Endothelial cell (in vitro differentiated cells): ENCODE measurements around the gene CSPG5. TPM values are rescaled to one million over a fixed set of nuclear protein-coding genes. Genes with fewer than 3 reads are reported as not detected.

ENCODE experiments used
- DNase-seq: peaks from one replicate; pipeline ENCODE4 v3.0.0; 2021; ENCODE audit warnings: low spot score
- H3K27ac Mint-ChIP-seq: one replicate; pipeline ENCODE4 v1.8.0; 2021; ENCODE audit warnings: mixed read lengths, inconsistent platforms; ENCODE audit not compliant: unreplicated experiment
- H3K27me3 Mint-ChIP-seq: one replicate; pipeline ENCODE4 v1.8.0; 2021; ENCODE audit warnings: mild to moderate bottlenecking, moderate library complexity, mixed read lengths, inconsistent platforms; ENCODE audit not compliant: unreplicated experiment
- H3K36me3 Mint-ChIP-seq: one replicate; pipeline ENCODE4 v1.8.0; 2021; ENCODE audit warnings: mild to moderate bottlenecking, low read depth, mixed read lengths, inconsistent platforms; ENCODE audit not compliant: unreplicated experiment
- H3K4me1 Mint-ChIP-seq: one replicate; pipeline ENCODE4 v1.8.0; 2021; ENCODE audit warnings: mild to moderate bottlenecking, mixed read lengths, inconsistent platforms; ENCODE audit not compliant: unreplicated experiment
- H3K4me3 Mint-ChIP-seq: one replicate; pipeline ENCODE4 v1.8.0; 2021; ENCODE audit warnings: mild to moderate bottlenecking, mixed read lengths, inconsistent platforms; ENCODE audit not compliant: unreplicated experiment
- H3K9me3 Mint-ChIP-seq: one replicate; pipeline ENCODE4 v1.8.0; 2021; ENCODE audit warnings: mixed read lengths, inconsistent platforms; ENCODE audit not compliant: unreplicated experiment
- CTCF ChIP-seq: fragments of 200-600 bp; sonication (generic); IDR thresholded peaks from one replicate; pipeline ENCODE4 v1.5.0; 2021; ENCODE audit warnings: antibody characterized with exemption; ENCODE audit not compliant: unreplicated experiment
- total RNA-seq: library from RNA; stranded (reverse); fragmentation: NEBNext Ultra II Directional; extraction: Animal tissue kit (Norgen Biotek cat#: 25700); gene quantifications from one replicate; pipeline ENCODE4 v1.2.1, GENCODE V29; 2021; ENCODE audit not compliant: unreplicated experiment

CSPG5 gene
- total RNA-seq, 1 donor from 2014 or later: 0.23 TPM

DNA sequence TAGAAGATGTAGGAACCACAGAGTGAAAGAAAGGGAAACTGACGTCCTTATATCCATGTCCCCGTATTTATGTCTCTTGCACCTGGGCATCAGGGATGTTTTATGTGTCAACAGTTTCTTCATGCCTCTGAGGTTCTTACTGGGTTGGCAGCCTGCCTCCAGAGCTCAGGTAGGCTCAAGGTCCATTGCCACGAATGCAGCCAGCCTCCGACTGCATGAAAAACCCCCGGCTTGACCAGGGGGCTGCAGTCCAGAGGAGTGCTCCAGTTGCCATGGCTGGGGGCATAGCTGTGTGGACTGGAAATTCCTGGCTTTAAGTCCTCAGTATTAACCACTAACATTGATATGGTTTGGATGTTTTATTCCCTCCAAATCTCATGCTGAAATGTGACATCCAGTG is 2.8 kb upstream of the CSPG5 start:
- no peak for DNase-seq
- H3K36me3 Mint-ChIP-seq: peaks cover 20% of the 10 kb centered on the region
- TF ChIP-seq CTCF: no peak
- no peak overlapping the region for H3K4me3 Mint-ChIP-seq
- peaks cover 18% of the 10 kb centered on the region for H3K27me3 Mint-ChIP-seq
- H3K9me3 Mint-ChIP-seq: no peaks in the 10 kb centered on the region
- no peak overlapping the region for H3K27ac Mint-ChIP-seq
- H3K4me1 Mint-ChIP-seq: peaks cover 12% of the 10 kb centered on the region

DNA sequence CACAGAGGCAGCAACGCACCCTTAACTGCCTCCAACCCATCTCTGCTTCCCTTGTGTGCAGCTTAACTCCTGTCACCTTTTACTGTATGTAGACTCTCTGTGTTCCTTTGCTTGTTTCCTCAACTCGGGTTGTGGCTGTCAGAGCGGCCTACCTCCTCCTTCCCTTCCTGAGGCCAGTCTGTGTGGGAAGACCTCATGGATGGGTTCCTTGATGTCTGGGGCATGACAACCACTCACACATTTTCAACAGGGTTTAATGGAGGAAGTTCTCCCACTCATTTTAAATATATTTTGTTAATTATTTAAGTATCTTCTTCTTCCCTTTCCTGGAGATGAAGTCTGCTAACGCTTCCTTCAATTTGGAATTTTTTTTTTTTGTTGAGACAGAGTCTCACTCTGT is 1.8 kb upstream of the CSPG5 start:
- no peaks in the 10 kb centered on the region for H3K9me3 Mint-ChIP-seq
- peaks cover 14% of the 10 kb centered on the region for H3K36me3 Mint-ChIP-seq
- H3K27me3 Mint-ChIP-seq: peaks cover 20% of the 10 kb centered on the region
- H3K27ac Mint-ChIP-seq: no peak overlapping the region
- peaks cover 4% of the 10 kb centered on the region for H3K4me1 Mint-ChIP-seq
- TF ChIP-seq CTCF: no peak
- no peak for DNase-seq
- no peak overlapping the region for H3K4me3 Mint-ChIP-seq

GRCh38 chr3:47579875-47580274 is 1.2 kb upstream of the CSPG5 start:
- no peak for TF ChIP-seq CTCF
- H3K27ac Mint-ChIP-seq: no peak overlapping the region
- peaks cover 10% of the 10 kb centered on the region for H3K36me3 Mint-ChIP-seq
- H3K4me3 Mint-ChIP-seq: peak overlapping the region; percentile 39
- H3K9me3 Mint-ChIP-seq: no peaks in the 10 kb centered on the region
- no peaks in the 10 kb centered on the region for H3K4me1 Mint-ChIP-seq
- H3K27me3 Mint-ChIP-seq: peaks cover 20% of the 10 kb centered on the region
- no peak for DNase-seq

DNA sequence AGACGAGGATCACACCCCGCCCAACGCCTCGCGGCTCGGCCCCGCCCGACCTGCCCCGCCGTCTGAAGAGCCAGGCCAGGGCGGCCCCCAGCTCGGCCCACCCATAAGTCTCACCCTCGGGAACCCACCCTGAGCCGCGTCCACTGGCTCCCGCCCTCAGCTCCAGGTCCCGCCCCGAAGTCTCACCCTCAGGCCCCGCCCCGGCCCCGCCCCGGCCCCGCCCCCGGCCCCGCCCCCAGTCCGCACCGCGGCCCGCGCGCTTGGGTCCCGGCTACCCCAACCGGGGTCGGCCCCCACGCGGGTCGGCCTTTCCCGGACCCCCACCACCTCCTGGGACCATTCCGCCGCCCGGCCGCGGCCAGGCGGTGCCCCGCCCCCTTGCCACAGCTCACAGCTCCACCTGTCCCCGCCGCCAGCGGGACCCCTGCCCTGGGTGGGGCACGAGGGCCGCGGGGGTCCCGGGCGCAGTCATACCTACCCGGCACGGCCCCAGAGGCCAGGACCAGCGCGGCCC is 489 bp downstream of the CSPG5 start:
- Mint-ChIP-seq H3K27me3 (peaks cover 21% of the 10 kb centered on the region), H3K27ac (no peak overlapping the region), H3K36me3 (peaks cover 10% of the 10 kb centered on the region), H3K9me3 (no peaks in the 10 kb centered on the region), H3K4me3 (peak overlapping the region; percentile 69), H3K4me1 (no peaks in the 10 kb centered on the region)
- TF ChIP-seq CTCF: no peak
- DNase-seq: peak; percentile 28

DNA sequence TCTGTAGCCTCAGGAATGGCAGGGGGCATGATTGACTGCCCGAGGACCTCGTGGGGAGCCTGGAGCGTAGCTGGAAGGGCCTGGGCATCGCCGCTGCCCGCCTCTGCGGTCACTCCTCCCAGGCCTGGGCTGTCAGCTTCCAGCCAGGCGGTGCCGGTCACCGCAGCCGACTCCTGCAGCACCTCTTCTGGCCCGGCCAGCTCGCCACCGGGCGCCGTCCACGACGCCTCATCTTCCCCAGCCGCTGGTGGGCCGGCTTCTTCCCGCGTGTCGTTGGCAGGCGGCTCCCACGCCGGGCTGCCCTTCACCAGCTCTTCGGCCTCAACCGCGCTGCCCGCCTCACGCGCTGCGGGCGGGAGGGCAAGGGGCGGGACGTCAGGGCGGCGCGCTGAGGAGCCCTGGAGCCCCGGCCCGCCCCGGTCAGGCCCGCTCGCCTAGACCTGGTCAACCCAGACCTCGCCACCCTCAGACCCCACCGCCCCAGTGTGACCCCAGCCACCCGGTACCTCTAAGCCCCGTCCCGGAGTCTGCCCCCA is 1.0 kb downstream of the CSPG5 start:
- no peak for TF ChIP-seq CTCF
- Mint-ChIP-seq H3K4me1 (no peaks in the 10 kb centered on the region), H3K36me3 (peaks cover 10% of the 10 kb centered on the region), H3K9me3 (no peaks in the 10 kb centered on the region), H3K4me3 (peak overlapping the region; percentile 69), H3K27ac (no peak overlapping the region), H3K27me3 (peaks cover 24% of the 10 kb centered on the region)
- DNase-seq: peak; percentile 15
